Ishikawa (cell line): ENCODE results near the gene ECPAS.

Source experiments
- CEBPB ChIP-seq: IDR thresholded peaks from 2 replicates; pipeline ENCODE4 v1.6.1; 2012
- CREB1 ChIP-seq: IDR thresholded peaks from 2 replicates; pipeline ENCODE4 v1.6.1; 2012; ENCODE audit warnings: low read depth
- EGR1 ChIP-seq: IDR thresholded peaks from 2 replicates; pipeline ENCODE4 v1.6.1; 2012
- EP300 ChIP-seq: IDR thresholded peaks from 2 replicates; pipeline ENCODE4 v1.6.1; 2012; ENCODE audit warnings: borderline replicate concordance
- FOXM1 ChIP-seq: IDR thresholded peaks from 2 replicates; pipeline ENCODE4 v1.6.1; 2012; ENCODE audit warnings: low read depth, borderline replicate concordance
- MAX ChIP-seq: IDR thresholded peaks from 2 replicates; pipeline ENCODE4 v1.6.1; 2012
- NFIC ChIP-seq: IDR thresholded peaks from 2 replicates; pipeline ENCODE4 v1.6.1; 2012
- RAD21 ChIP-seq: IDR thresholded peaks from 2 replicates; pipeline ENCODE4 v1.6.1; 2012; ENCODE audit warnings: low read depth
- REST ChIP-seq: IDR thresholded peaks from 2 replicates; pipeline ENCODE4 v1.6.1; 2012; ENCODE audit warnings: low read depth, mild to moderate bottlenecking
- TAF1 ChIP-seq: IDR thresholded peaks from 2 replicates; pipeline ENCODE4 v1.6.1; 2012; ENCODE audit warnings: low read depth, mild to moderate bottlenecking
- TCF12 ChIP-seq: IDR thresholded peaks from 2 replicates; pipeline ENCODE4 v1.6.1; 2012; ENCODE audit warnings: low read depth
- TEAD4 ChIP-seq: IDR thresholded peaks from 2 replicates; pipeline ENCODE4 v1.6.1; 2012
- USF1 ChIP-seq: IDR thresholded peaks from 2 replicates; pipeline ENCODE4 v1.6.1; 2012
- YY1 ChIP-seq: IDR thresholded peaks from 2 replicates; pipeline ENCODE4 v1.6.1; 2012; ENCODE audit warnings: low read depth

GRCh38 chr9:111350556-111350955 lies 133.6 kb downstream of the ECPAS start:
- TF ChIP-seq EP300, result no peak
- TF ChIP-seq TAF1, result no peak
- no peak for TF ChIP-seq TEAD4
- TF ChIP-seq USF1, result no peak
- no peak for TF ChIP-seq YY1
- no peak for TF ChIP-seq RAD21
- TF ChIP-seq NFIC, result no peak
- no peak for TF ChIP-seq REST
- no peak for TF ChIP-seq MAX
- no peak for TF ChIP-seq FOXM1
- no peak for TF ChIP-seq CREB1
- no peak for TF ChIP-seq CEBPB
- no peak for TF ChIP-seq TCF12
- no peak for TF ChIP-seq EGR1
